GM23248 (cell line): Measurements from ENCODE around the gene GGT6.

Source experiments
- EZH2 ChIP-seq: fragments of 200-600 bp; sonication (generic); IDR thresholded peaks from 2 replicates; pipeline ENCODE4 v1.6.1; 2018; ENCODE audit warnings: antibody characterized with exemption, mild to moderate bottlenecking; ENCODE audit not compliant: insufficient read depth, poor library complexity, severe bottlenecking
- EZH2phosphoT487 ChIP-seq: fragments of 200-600 bp; sonication (generic); IDR thresholded peaks from 2 replicates; pipeline ENCODE4 v1.6.1; 2018; ENCODE audit warnings: antibody characterized with exemption, moderate library complexity, mild to moderate bottlenecking, low read depth; ENCODE audit not compliant: insufficient read depth

GRCh38 chr17:4548721-4549531 is 11.5 kb downstream of the GGT6 start:
- TF ChIP-seq EZH2phosphoT487 (no peak), EZH2 (no peak)
